Adrenal gland (tissue), 5 donors: ENCODE data around the gene HAUS3.

Source experiments
- CTCF ChIP-seq, 6 experiments: fragments of 450-650 bp in 4 of 6; fragments of 200-600 bp in 2 of 6; sonication (generic) in 1 of 6; IDR thresholded peaks; 1 replicate in 5 of 6; 2 replicates in 1 of 6; pipeline versions ENCODE4 v1.5.1 to v1.8.0; 2016 to 2021; ENCODE audit warnings: antibody characterized with exemption in 6 of 6, mild to moderate bottlenecking in 2 of 6, moderate library complexity in 1 of 6
- POLR2A ChIP-seq, 2 donors: fragments of 450-650 bp; IDR thresholded peaks; one replicate each; pipeline ENCODE4 v1.6.1; 2017; ENCODE audit warnings: antibody characterized with exemption in 2 of 2, mild to moderate bottlenecking in 2 of 2, moderate library complexity in 1 of 2
- donor health status: DM: no; HTN: no; CAD: no.

GRCh38 chr4:2275546-2276251 lies 33.8 kb upstream of the HAUS3 start:
- TF ChIP-seq POLR2A (IDR thresholded peaks at IDR 0.05): no peak
- TF ChIP-seq CTCF (IDR thresholded peaks at IDR 0.05): no peak
